Stomach (tissue), 4 donors: Measurements from ENCODE around the gene AGAP2.

Source experiments
- CTCF ChIP-seq, 7 experiments: fragments of 450-650 bp in 4 of 7; fragments of 200-600 bp in 3 of 7; sonication (generic) in 3 of 7; IDR thresholded peaks; one replicate each; pipeline ENCODE4 v1.5.1; 2016 to 2019; ENCODE audit warnings: antibody characterized with exemption in 7 of 7, control low read depth in 2 of 7, mild to moderate bottlenecking in 1 of 7
- POLR2A ChIP-seq, 4 donors: fragments of 450-650 bp; IDR thresholded peaks; one replicate each; pipeline ENCODE4 v1.6.1; 2016; ENCODE audit warnings: antibody characterized with exemption in 4 of 4, control low read depth in 2 of 4, mild to moderate bottlenecking in 1 of 4, moderate library complexity in 1 of 4

- TF ChIP-seq CTCF (IDR thresholded peaks at IDR 0.05) (no peak), POLR2A (IDR thresholded peaks at IDR 0.05) (no peak)
These were observed 44.9 kb upstream of the AGAP2 start for GRCh38 chr12:57783466-57783801.
